ENCODE results near the gene METTL3. TPM values are rescaled to one million over a fixed set of nuclear protein-coding genes. Genes with fewer than 3 reads are reported as not detected.

The METTL3 gene
- total and polyA plus RNA-seq, 2 experiments from 2014 or later = 59.7 to 69.2 TPM

DNA sequence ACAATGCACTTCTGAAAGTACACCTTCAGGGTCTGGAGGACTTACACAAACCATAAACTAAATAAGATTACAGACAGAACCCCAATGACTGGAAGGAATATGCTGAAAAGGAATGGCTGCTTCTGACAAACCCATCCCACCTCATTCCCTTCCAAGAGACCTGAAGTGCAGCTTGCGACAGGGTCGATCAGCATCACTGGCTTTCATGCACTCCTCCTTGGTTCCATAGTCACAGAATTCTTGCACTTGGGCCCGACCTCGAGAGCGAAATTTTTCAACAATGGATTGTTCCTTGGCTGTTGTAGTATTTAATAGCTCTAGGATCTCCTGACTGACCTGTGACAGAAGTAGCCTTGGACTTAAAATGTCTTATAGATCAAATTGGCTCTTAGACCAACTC is 9.6 kb downstream of the METTL3 start:
- Histone ChIP-seq H3K4me3 (no peak overlapping the region), H3K4me1 (ENCODE audit: low read depth) (no peaks in the 10 kb centered on the region), H3K27me3 (no peaks in the 10 kb centered on the region), H3K36me3 (peaks cover 54% of the 10 kb centered on the region), H3K9me3 (ENCODE audit: low read depth) (no peaks in the 10 kb centered on the region), H3K27ac (no peak overlapping the region)
- TF ChIP-seq, protein P1, sequence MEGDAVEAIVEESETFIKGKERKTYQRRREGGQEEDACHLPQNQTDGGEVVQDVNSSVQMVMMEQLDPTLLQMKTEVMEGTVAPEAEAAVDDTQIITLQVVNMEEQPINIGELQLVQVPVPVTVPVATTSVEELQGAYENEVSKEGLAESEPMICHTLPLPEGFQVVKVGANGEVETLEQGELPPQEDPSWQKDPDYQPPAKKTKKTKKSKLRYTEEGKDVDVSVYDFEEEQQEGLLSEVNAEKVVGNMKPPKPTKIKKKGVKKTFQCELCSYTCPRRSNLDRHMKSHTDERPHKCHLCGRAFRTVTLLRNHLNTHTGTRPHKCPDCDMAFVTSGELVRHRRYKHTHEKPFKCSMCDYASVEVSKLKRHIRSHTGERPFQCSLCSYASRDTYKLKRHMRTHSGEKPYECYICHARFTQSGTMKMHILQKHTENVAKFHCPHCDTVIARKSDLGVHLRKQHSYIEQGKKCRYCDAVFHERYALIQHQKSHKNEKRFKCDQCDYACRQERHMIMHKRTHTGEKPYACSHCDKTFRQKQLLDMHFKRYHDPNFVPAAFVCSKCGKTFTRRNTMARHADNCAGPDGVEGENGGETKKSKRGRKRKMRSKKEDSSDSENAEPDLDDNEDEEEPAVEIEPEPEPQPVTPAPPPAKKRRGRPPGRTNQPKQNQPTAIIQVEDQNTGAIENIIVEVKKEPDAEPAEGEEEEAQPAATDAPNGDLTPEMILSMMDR (IDR thresholded peaks at IDR 0.05; ENCODE audit: low read depth, low read length) = no peak
- DNase-seq (ENCODE audit: low read depth in 1 of 2, low spot score in 1 of 2) = no peak

DNA sequence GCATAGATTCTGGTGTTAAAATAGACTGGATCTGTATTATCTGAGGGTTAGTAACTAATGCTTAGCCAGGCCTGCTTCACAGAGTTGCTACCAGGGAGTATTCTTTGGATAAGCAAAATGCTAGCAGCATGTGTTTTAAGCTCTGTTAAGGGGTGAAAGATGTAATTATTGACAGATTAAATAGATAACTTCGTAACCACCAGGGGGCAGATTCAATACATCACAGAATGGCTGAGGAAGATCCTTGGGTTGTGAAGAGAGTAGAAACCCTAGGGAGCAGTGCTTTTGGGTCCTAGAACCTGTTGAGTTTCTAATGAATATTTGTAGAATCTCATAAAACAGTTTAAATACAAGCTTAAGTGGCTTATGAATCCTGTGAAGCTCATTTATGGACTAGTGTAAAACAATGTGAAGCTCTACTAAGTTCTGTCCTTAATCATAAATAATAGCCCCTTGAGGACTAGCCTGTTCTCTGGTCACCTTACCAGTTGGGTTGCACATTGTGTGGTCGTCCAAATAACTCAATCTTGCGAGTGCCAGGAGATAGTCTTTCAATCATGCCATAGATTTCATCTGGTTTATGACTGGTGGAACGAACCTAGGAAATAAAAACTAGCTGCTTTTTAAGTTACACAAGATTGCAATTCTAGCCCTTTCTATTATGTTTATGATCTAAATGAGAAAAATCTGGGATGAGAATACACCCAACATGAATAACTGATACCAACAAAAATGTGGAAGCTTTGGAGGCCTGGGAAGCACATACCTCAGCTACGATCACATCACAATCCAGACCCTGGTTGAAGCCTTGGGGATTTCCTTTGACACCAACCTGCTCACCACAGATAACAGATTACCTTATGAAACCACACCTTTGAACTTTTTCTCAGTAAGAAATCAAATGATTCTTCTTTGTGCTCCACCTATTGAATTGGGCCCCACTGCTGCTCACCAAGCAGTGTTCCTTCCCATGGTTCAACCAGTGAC is 12.3 kb downstream of the METTL3 start:
- H3K27ac ChIP-seq = peak overlapping the region; percentile 30
- TF ChIP-seq, protein P1 (IDR thresholded peaks at IDR 0.05; ENCODE audit: low read depth, low read length) = peak; percentile 37

DNA sequence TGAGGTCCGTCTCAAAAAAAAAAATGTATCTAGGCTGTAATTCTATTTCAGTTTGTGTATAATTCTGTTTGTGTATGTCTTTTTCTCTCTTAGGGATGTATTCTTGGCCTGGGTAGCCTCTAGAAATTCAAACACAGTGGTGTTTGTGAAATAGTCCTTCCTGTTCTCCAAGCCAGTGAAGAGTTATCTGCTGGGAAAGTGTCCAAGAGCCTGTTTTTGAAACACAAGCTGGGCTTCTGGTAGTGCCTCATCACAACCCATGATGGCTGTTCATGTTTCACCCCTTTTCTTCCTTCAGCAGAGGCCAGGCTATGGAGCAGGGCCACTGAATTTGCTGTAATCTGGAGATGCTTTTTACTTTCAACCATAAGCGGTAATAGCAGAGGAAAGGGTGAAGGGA is 14.7 kb downstream of the METTL3 start:
- Histone ChIP-seq H3K27ac (no peak overlapping the region), H3K9me3 (ENCODE audit: low read depth) (no peaks in the 10 kb centered on the region), H3K27me3 (no peaks in the 10 kb centered on the region), H3K36me3 (peaks cover 71% of the 10 kb centered on the region), H3K4me3 (no peak overlapping the region), H3K4me1 (ENCODE audit: low read depth) (no peaks in the 10 kb centered on the region)
- DNase-seq (ENCODE audit: low read depth in 1 of 2, low spot score in 1 of 2) = peak in 1 of 2 donors; percentile 82
- TF ChIP-seq, protein P1 (IDR thresholded peaks at IDR 0.05; ENCODE audit: low read depth, low read length) = no peak

More for the DNA sequence above, 12.3 kb downstream of the METTL3 start:
- no peak overlapping the region for H3K4me3 ChIP-seq
- peak; percentile 58 to 76 for DNase-seq (ENCODE audit: low read depth in 1 of 2, low spot score in 1 of 2)
- H3K4me1 ChIP-seq (ENCODE audit: low read depth) = no peaks in the 10 kb centered on the region
- no peaks in the 10 kb centered on the region for H3K27me3 ChIP-seq
- peaks cover 71% of the 10 kb centered on the region for H3K36me3 ChIP-seq
- H3K9me3 ChIP-seq (ENCODE audit: low read depth) = no peaks in the 10 kb centered on the region

DNA sequence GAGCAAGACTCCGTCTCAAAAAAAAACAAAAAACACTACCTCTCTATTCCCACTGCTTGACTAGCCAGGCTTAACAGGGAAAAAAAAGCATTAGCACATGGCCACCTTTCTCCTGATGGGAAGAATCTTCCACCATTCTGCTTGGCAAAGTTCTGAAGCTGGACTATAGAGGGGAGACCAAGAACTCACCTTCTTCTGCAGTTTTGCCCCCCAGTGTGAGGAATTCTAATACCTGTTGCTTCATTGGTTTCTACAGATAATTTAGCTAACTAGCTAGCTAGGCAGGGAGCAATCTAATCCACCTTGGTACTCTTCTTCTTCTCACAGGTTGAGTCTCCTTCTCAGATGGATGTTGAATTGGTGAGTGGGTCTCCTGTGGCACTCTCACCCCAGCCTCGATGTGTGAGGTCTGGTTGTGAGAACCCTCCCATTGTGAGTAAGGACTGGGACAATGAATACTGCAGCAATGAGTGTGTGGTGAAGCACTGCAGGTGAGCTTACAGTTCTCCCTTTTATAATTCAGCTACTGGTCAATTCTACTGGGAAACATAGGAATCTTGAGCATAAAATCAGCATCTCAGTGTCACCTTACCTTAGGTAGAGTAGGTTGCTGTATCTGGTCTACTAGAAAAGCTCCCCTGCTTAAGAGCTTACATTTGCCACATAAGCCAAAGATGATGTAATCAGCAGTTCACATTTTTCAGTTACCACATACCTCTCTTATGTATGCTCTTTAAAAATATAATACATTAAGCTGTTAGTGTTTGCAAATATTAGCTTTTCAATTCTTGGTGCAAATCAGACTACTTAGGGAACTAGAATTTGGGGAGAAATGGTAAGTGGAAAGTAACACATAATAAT is 16.0 kb downstream of the METTL3 start:
- H3K36me3 ChIP-seq = peaks cover 75% of the 10 kb centered on the region
- no peaks in the 10 kb centered on the region for H3K9me3 ChIP-seq (ENCODE audit: low read depth)
- TF ChIP-seq, protein P1 (IDR thresholded peaks at IDR 0.05; ENCODE audit: low read depth, low read length) = no peak
- no peaks in the 10 kb centered on the region for H3K27me3 ChIP-seq
- no peak overlapping the region for H3K4me3 ChIP-seq
- H3K27ac ChIP-seq = no peak overlapping the region
- peak in 1 of 2 donors; percentile 52 for DNase-seq (ENCODE audit: low read depth in 1 of 2, low spot score in 1 of 2)
- H3K4me1 ChIP-seq (ENCODE audit: low read depth) = no peaks in the 10 kb centered on the region

DNA sequence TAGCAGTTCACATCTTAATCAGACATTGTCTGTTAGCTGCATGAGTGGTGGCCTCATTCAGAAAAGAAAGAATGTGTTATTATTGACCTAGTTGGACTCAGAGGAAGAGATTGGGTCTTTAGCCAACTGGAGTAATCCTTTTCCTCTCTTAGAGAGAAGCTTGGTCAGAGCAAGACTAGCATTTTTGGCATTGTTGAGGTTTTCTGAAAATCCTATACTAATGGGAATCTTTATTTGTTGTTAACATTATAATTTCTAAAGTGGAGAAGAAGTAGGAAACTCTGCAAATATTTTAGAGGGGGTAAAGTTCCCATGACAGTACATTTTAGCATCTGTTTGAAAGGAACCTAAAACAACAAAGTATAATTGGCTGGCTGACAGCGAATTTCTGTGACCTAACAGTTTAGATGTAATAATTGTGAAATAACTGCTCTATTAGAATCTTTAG is 24.5 kb downstream of the METTL3 start:
- Histone ChIP-seq H3K4me3 (no peak overlapping the region), H3K27me3 (no peaks in the 10 kb centered on the region), H3K4me1 (ENCODE audit: low read depth) (no peaks in the 10 kb centered on the region), H3K27ac (no peak overlapping the region), H3K36me3 (peaks cover 41% of the 10 kb centered on the region), H3K9me3 (ENCODE audit: low read depth) (no peaks in the 10 kb centered on the region)
- DNase-seq (ENCODE audit: low read depth in 1 of 2, low spot score in 1 of 2) = peak in 1 of 2 donors; percentile 74
- TF ChIP-seq, protein P1 (IDR thresholded peaks at IDR 0.05; ENCODE audit: low read depth, low read length) = no peak
